Gastroesophageal sphincter (tissue), 4 donors: ENCODE results near the gene ACOX1. TPM values are rescaled to one million over a fixed set of nuclear protein-coding genes. Genes with fewer than 3 reads are reported as not detected.
"Not testable (repeated sequence)": the region's sequence is repeated elsewhere in the genome, so short reads cannot be mapped to it uniquely, and the experiment has no call there.

Experiments
- ATAC-seq: fragments of 150-250 bp; one replicate; pipeline ENCODE4 v1.9.1; 2016; ENCODE audit warnings: mild to moderate bottlenecking, moderate library complexity
- H3K27ac ChIP-seq, 4 donors: fragments of 200-600 bp; sonication (generic) in 3 of 4; 1 replicate in 3 of 4; 2 replicates in 1 of 4; pipeline ENCODE4 v1.5.1; 2016 to 2019
- H3K27me3 ChIP-seq: fragments of 200-600 bp; sonication (generic); one replicate; pipeline ENCODE4 v1.5.1; 2019
- H3K36me3 ChIP-seq, 2 donors: fragments of 200-600 bp; sonication (generic); one replicate each; pipeline ENCODE4 v1.5.1; 2019; ENCODE audit warnings: control low read depth in 1 of 2
- H3K4me1 ChIP-seq, 3 donors: fragments of 200-600 bp; sonication (generic); 1 replicate in 2 of 3; 2 replicates in 1 of 3; pipeline ENCODE4 v1.5.1; 2016 to 2019; ENCODE audit warnings: control low read depth in 2 of 3
- H3K4me3 ChIP-seq, 2 donors: fragments of 200-600 bp; sonication (generic); one replicate each; pipeline ENCODE4 v1.5.1; 2019; ENCODE audit warnings: mild to moderate bottlenecking in 1 of 2, moderate library complexity in 1 of 2
- H3K9me3 ChIP-seq, 3 donors: fragments of 200-600 bp; sonication (generic); one replicate each; pipeline ENCODE4 v1.5.1; 2017 to 2019; ENCODE audit warnings: control low read depth in 2 of 3
- EP300 ChIP-seq: sonication (generic); formaldehyde crosslinking; IDR thresholded peaks from one replicate; pipeline ENCODE4 v1.6.1; 2017; ENCODE audit warnings: antibody characterized with exemption, mild to moderate bottlenecking
- POLR2A ChIP-seq, 2 donors: fragments of 450-650 bp; IDR thresholded peaks; one replicate each; pipeline ENCODE4 v1.6.1; 2017; ENCODE audit warnings: antibody characterized with exemption in 2 of 2, mild to moderate bottlenecking in 2 of 2, moderate library complexity in 1 of 2
- POLR2AphosphoS5 ChIP-seq: sonication (generic); formaldehyde crosslinking; IDR thresholded peaks from one replicate; pipeline ENCODE4 v1.6.1; 2017; ENCODE audit warnings: antibody characterized with exemption
- whole genome bisulfite sequencing, 2 donors: methylation state at CpG; one replicate each; pipeline ENCODE4 v1.1.5; 2018; ENCODE audit warnings: low coverage in 1 of 2; 5-methylcytosine and 5-hydroxymethylcytosine counted together
- total RNA-seq, 4 donors: library from RNA; depleted of rRNA; stranded (reverse); fragments of >200 nt; gene quantifications; one replicate each; pipeline ENCODE4 v1.1.0, GENCODE V29; 2016
- TF ChIP-seq, protein P1 (sequence below), 4 experiments: fragments of 200-600 bp in 2 of 4; fragments of 450-650 bp in 2 of 4; sonication (generic) in 1 of 4; IDR thresholded peaks; one replicate each; pipeline ENCODE4 v1.5.1; 2017 to 2019; ENCODE audit warnings: antibody characterized with exemption in 4 of 4, mild to moderate bottlenecking in 2 of 4, moderate library complexity in 2 of 4

ACOX1 gene
- total RNA-seq, 4 donors from 2014 or later: 45.9 to 63.4 (median 54.2) TPM

DNA sequence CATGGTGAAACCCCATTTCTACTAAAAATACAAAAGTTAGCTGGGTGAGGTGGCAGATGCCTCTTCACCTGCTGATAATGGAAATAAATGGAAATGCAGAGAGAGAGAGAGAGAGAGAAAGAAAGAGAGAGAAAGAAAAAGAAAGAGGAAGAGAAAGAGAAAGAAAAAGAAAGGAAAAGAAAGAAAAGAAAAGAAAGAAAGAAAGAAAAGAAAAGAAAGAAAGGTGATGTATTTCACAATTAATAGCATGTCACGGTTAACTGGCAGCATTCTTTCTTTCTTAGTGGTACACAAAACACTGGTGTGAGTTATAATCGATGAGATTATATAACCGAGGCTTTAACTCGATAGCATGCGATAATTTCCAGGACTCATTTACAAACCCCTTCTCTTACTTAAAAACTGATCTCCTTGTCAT, 3.2 kb downstream of the ACOX1 start:
- ATAC-seq: no peak
- peaks cover 0 to 34% of the 10 kb centered on the region in 2 donors for H3K36me3 ChIP-seq
- H3K27ac ChIP-seq: no peak overlapping the region
- no peak overlapping the region for H3K4me3 ChIP-seq
- 70 to 79% methylated on average over 5 of the region's 5 CpGs for WGBS, 2 donors
- peaks cover 0 to 48% (median 14%) of the 10 kb centered on the region in 3 donors for H3K4me1 ChIP-seq
- TF ChIP-seq POLR2AphosphoS5 (no peak), EP300 (no peak), POLR2A (IDR thresholded peaks at IDR 0.05) (no peak)
- TF ChIP-seq, protein P1, sequence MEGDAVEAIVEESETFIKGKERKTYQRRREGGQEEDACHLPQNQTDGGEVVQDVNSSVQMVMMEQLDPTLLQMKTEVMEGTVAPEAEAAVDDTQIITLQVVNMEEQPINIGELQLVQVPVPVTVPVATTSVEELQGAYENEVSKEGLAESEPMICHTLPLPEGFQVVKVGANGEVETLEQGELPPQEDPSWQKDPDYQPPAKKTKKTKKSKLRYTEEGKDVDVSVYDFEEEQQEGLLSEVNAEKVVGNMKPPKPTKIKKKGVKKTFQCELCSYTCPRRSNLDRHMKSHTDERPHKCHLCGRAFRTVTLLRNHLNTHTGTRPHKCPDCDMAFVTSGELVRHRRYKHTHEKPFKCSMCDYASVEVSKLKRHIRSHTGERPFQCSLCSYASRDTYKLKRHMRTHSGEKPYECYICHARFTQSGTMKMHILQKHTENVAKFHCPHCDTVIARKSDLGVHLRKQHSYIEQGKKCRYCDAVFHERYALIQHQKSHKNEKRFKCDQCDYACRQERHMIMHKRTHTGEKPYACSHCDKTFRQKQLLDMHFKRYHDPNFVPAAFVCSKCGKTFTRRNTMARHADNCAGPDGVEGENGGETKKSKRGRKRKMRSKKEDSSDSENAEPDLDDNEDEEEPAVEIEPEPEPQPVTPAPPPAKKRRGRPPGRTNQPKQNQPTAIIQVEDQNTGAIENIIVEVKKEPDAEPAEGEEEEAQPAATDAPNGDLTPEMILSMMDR (IDR thresholded peaks at IDR 0.05): no peak
- H3K9me3 ChIP-seq: no peaks in the 10 kb centered on the region
- no peaks in the 10 kb centered on the region for H3K27me3 ChIP-seq

- WGBS, 2 donors: 91 to 96% methylated on average over 3 to 4 of the region's 6 CpGs
- not testable (repeated sequence) for H3K27ac ChIP-seq, H3K9me3 ChIP-seq, H3K27me3 ChIP-seq, ATAC-seq, H3K4me3 ChIP-seq
- peaks cover 0 to 36% of the 10 kb centered on the region in 2 donors for H3K36me3 ChIP-seq
- H3K4me1 ChIP-seq: peaks cover 0 to 42% (median 13%) of the 10 kb centered on the region in 3 donors
Measured at GRCh38 chr17:75975187-75975586, 3.8 kb downstream of the ACOX1 start.

GRCh38 chr17:75970626-75971025, 8.3 kb downstream of the ACOX1 start:
- Histone ChIP-seq H3K4me3 (no peak overlapping the region), H3K4me1 (peaks cover 0 to 9% (median 0%) of the 10 kb centered on the region in 3 donors), H3K27ac (no peak overlapping the region), H3K27me3 (no peaks in the 10 kb centered on the region), H3K36me3 (peaks cover 0 to 46% of the 10 kb centered on the region in 2 donors), H3K9me3 (no peaks in the 10 kb centered on the region)
- no peak for ATAC-seq
- TF ChIP-seq POLR2A (IDR thresholded peaks at IDR 0.05) (no peak), EP300 (no peak), POLR2AphosphoS5 (no peak)
- TF ChIP-seq, protein P1 (IDR thresholded peaks at IDR 0.05): no peak
- whole genome bisulfite sequencing, 2 donors: 74 to 85% methylated on average over 7 of the region's 7 CpGs

- Histone ChIP-seq H3K27me3 (no peaks in the 10 kb centered on the region), H3K4me3 (no peak overlapping the region), H3K27ac (no peak overlapping the region), H3K4me1 (peaks cover 0 to 3% (median 0%) of the 10 kb centered on the region in 3 donors), H3K9me3 (no peaks in the 10 kb centered on the region), H3K36me3 (peaks cover 0 to 46% of the 10 kb centered on the region in 2 donors)
- WGBS, 2 donors: 64 to 78% methylated on average over 2 to 4 of the region's 4 CpGs
- ATAC-seq: no peak
- TF ChIP-seq, protein P1 (IDR thresholded peaks at IDR 0.05): no peak
- TF ChIP-seq POLR2AphosphoS5: no peak
- no peak for TF ChIP-seq EP300
- no peak for TF ChIP-seq POLR2A (IDR thresholded peaks at IDR 0.05)
Measured at GRCh38 chr17:75970011-75970523, 8.9 kb downstream of the ACOX1 start.

GRCh38 chr17:75969044-75969443, 9.9 kb downstream of the ACOX1 start:
- ATAC-seq: not testable (repeated sequence)
- WGBS, 2 donors: 96 to 97% methylated on average over 4 to 7 of the region's 10 CpGs

DNA sequence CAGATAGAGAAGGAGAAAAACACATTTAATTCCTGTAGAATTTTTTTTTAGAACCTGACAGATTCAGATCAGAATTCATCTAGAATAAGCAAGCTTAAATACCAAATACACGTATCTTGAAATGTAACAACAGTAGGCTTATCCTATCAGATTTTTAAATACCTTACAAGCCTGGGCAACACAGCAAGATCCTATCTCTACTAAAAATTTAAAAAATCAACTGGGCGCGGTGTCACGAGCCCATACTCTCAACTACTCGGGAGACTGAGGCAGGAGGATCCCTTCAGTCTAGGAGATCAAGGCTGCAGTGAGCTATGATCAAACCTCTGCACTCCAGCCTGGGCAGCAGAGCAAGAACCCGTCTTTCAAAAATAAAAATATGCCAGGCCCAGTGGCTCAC, 13.5 kb downstream of the ACOX1 start:
- no peak for ATAC-seq
- H3K36me3 ChIP-seq: peaks cover 0 to 10% of the 10 kb centered on the region in 2 donors
- H3K9me3 ChIP-seq: no peaks in the 10 kb centered on the region
- WGBS, 2 donors: 87 to 100% methylated on average over 1 to 6 of the region's 6 CpGs
- H3K27me3 ChIP-seq: no peaks in the 10 kb centered on the region
- TF ChIP-seq, protein P1 (IDR thresholded peaks at IDR 0.05): no peak
- TF ChIP-seq POLR2AphosphoS5: no peak
- TF ChIP-seq EP300: no peak
- no peak overlapping the region for H3K27ac ChIP-seq
- H3K4me3 ChIP-seq: no peak overlapping the region
- H3K4me1 ChIP-seq: no peaks in the 10 kb centered on the region

More at GRCh38 chr17:75969044-75969443, 9.9 kb downstream of the ACOX1 start:
- H3K4me3 ChIP-seq, H3K27ac ChIP-seq, H3K27me3 ChIP-seq, H3K9me3 ChIP-seq, H3K4me1 ChIP-seq: not testable (repeated sequence)
- peaks cover 0 to 41% of the 10 kb centered on the region in 2 donors for H3K36me3 ChIP-seq
